ENCODE results near the gene DGKB. TPM values are rescaled to one million over a fixed set of nuclear protein-coding genes. Genes with fewer than 3 reads are reported as not detected.
A peak's percentile ranks its signal among the peaks of the same experiment; 100 is the strongest.

Gene DGKB
- total RNA-seq, 1 experiment from 2014 or later: 0.08 TPM

DNA sequence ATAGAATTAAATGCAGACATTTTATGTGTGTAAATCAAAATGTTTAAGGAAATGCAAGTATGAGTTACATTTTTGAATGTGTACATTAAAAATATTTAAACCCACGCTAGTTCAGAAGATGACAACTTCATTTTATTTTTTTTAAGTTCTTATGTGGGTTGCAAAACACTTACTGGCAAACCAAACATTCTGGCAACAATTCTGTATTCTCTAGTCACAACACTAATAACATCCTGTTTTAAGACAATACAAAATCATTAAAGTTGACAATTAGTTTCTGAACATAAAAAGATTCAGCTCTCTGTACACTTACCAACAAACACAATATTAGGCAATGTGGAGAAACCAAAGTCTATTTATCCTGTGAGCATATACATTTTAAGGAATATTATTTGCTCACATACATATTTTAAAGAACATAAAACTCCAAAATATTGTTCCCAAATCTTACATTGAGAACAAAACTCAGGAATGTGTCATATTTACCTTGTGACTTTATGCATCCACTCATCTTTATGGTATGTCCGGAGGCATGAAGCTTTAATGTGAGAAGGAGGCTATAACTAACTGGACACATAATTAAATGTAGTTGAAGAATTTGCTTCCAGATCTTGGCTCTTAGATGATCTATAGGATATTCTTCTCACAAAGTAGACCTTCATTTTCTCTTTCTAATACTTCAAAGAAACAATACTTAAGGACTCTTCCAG, 134.7 kb downstream of the DGKB start:
- Histone ChIP-seq H3K27me3 (no peaks in the 10 kb centered on the region), H3K36me3 (no peaks in the 10 kb centered on the region), H3K27ac (no peak overlapping the region), H3K9me3 (replicated peaks) (no peaks in the 10 kb centered on the region), H3K4me3 (no peak overlapping the region), H3K4me1 (no peaks in the 10 kb centered on the region)
- no peak for DNase-seq

DNA sequence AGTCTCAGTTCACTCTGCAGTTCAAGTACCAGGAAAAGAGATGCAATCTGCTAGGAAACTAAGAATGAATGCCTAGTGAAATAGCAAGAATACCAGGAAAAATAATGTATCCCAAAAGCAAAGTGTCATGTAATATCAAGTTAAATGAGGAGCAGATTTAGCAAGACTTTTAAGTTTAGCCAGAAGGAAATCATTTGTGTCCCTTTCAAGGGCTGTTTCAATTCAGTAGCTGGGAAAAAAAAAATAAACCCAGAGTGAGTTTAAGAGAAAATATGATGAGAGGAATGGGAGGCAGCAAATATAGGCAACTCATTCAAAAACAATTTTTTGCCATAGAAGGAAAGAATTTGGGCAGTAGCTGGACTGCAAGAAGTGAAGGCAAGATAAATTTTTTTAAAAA, 135.8 kb downstream of the DGKB start:
- H3K27ac ChIP-seq: no peak overlapping the region
- no peak overlapping the region for H3K4me3 ChIP-seq
- no peaks in the 10 kb centered on the region for H3K9me3 ChIP-seq (replicated peaks)
- no peak for DNase-seq
- H3K4me1 ChIP-seq: no peaks in the 10 kb centered on the region
- no peaks in the 10 kb centered on the region for H3K27me3 ChIP-seq
- no peaks in the 10 kb centered on the region for H3K36me3 ChIP-seq

DNA sequence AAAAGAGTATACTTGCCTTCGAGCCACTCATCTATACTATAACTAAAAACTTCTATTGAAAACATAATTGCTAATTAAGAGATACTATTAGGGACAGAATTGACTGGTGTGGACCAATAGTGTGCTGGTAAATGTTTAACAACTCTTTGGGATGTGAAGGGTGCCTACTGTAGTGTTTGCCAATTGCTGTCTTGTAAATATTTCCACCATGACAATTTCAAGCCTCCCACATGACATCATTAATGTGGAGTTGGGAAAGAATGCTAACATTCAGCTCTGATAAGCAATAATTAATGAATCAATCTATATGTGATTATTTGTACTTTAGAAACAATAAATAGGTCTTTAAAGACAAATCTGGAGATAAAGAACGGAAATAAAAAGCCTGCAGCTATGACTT, 136.8 kb downstream of the DGKB start:
- Histone ChIP-seq H3K9me3 (replicated peaks) (no peaks in the 10 kb centered on the region), H3K4me1 (0 out of 2 replicates have a peak, but pooled peaks cover 2% of the 10 kb centered on the region), H3K27me3 (no peaks in the 10 kb centered on the region), H3K36me3 (no peaks in the 10 kb centered on the region), H3K27ac (no peak overlapping the region), H3K4me3 (no peak overlapping the region)
- DNase-seq: no peak

DNA sequence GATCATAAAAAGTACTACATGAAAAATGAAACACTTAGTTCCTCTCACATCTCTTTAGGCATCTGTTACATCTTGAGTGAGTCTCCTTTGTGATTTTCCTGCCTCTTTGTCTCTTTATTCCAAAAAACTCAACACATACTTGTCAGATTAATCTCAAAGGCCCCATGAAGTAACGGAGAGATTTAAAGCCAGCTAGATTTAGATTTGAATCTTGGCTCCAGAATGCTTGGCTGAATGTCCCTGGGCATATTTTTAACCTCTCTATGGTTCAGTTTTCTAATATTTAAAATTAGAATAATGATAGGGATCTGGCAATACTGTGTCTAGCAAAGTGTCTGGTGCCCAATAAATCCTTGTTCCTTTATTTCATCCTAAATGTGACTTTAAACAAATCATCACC, 140.0 kb downstream of the DGKB start:
- Histone ChIP-seq H3K27me3 (no peaks in the 10 kb centered on the region), H3K36me3 (no peaks in the 10 kb centered on the region), H3K4me1 (0 out of 2 replicates have a peak, but pooled peaks cover 2% of the 10 kb centered on the region), H3K9me3 (replicated peaks) (no peaks in the 10 kb centered on the region), H3K27ac (no peak overlapping the region), H3K4me3 (no peak overlapping the region)
- no peak for DNase-seq

DNA sequence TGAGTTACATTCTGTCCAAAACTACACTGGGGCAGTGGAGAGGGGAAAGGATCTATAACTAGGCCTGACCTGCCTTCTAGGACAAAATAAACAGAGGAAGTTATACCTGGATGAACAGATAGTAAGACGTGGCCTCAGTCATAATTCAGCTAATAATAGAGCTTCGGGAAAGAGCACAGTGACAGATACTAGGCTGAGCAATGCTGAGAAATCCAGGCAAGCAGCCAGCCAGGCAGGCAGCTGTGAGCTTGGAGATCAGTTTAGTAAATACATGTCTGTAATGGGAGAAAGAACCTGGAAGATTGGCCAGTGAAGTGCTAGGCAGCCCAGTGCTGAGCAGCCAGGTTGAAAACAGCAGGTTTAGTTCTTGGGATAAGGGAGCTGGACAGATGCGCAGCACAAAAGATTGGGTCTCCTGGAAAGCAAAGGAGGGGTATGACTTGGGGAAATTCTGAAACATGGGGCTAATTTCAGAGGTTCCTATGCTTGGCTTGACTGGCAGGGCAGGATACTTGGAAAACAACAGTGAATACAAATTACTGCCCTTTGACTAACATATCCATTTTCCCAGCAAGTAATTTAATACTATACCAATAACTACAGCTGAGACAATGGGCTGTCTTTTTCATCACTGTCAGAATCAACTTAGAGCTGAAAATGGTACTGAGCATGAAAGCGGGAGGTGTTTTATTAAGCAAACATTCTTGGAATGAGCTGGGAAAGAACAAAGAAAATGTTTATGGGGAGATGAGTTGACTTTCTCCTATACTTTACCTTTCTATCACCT, 140.8 kb downstream of the DGKB start:
- no peaks in the 10 kb centered on the region for H3K36me3 ChIP-seq
- H3K4me1 ChIP-seq: 0 out of 2 replicates have a peak, but pooled peaks cover 2% of the 10 kb centered on the region
- H3K9me3 ChIP-seq (replicated peaks): no peaks in the 10 kb centered on the region
- peak; percentile 58 to 74 for DNase-seq
- no peak overlapping the region for H3K4me3 ChIP-seq
- no peaks in the 10 kb centered on the region for H3K27me3 ChIP-seq
- no peak overlapping the region for H3K27ac ChIP-seq

DNA sequence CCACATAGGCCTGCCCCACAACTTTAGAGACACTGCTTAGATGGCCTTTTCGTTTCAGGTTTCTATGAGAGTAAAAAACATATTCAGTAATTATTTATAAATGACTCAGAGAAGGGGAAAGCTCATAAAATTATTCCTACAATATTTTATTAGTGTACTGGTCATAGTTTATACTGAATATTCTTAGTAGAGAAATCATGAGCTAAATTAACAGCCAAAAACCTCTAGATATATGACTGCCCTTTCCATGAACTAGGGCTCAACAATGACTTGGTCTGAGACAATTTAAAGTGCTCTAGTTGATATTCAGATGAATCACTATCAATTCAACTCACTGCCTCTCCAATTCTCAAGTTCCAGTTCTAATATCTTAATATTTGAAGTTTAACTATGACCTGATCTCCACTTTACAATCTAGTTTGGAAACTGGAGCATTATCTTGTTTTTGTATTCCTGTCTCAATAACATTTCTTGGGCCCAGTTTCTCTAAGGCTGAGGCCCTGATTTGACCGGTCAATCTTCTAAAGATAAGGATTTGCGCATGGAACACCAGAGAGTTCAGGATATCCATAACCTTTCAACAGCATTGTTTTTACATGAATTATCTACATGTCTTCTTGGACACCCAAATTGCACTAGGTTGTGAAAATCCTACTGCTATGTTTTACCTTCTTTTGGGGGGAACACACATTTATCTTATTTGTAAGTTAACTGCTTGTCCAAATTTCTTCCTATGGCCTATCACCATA, 141.6 kb downstream of the DGKB start:
- Histone ChIP-seq H3K9me3 (replicated peaks) (no peaks in the 10 kb centered on the region), H3K27ac (no peak overlapping the region)

DNA sequence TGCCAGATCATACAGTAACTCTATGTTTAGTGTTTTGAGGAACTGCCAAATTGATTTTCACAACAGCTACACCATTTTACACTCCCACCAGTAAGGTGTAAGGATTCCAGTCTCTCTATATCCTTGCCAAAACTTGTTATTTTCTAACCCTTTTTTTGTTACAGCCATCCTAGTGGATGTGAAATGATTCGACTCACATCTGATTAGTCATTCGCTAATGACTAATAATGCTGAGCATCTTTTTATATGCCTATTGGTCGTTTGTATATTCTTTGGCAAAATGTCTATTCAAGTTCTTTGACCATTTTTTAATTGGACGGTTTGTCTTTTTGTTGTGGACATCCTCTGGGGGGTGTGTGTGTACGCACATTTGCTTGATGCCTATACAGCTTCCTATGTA, 142.8 kb downstream of the DGKB start:
- Histone ChIP-seq H3K27me3 (no peaks in the 10 kb centered on the region), H3K27ac (no peak overlapping the region), H3K36me3 (no peaks in the 10 kb centered on the region), H3K9me3 (replicated peaks) (no peaks in the 10 kb centered on the region), H3K4me3 (no peak overlapping the region), H3K4me1 (0 out of 2 replicates have a peak, but pooled peaks cover 2% of the 10 kb centered on the region)
- DNase-seq: no peak

More for the DNA sequence above, 141.6 kb downstream of the DGKB start:
- no peaks in the 10 kb centered on the region for H3K36me3 ChIP-seq
- DNase-seq: no peak
- H3K4me3 ChIP-seq: no peak overlapping the region
- H3K27me3 ChIP-seq: no peaks in the 10 kb centered on the region
- 0 out of 2 replicates have a peak, but pooled peaks cover 2% of the 10 kb centered on the region for H3K4me1 ChIP-seq

DNA sequence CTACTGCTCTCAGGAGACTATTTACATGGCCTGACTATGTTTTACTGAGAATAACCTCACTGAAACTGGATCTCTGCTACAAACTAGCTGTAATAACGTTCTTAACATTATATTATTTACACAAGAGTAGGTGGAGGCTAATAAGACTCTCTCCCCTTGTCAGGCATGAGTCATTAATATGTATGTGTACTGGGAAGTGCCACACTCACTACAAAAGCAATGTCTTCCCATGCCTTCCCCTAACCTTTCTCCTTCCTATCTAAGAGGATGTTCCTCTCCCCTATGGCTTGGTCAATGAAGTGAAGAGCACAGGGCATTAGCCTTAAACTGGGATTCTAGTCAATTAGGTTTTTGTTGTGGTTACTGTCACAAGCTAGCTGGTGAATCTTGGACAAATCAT, 147.9 kb downstream of the DGKB start:
- no peak overlapping the region for H3K4me3 ChIP-seq
- H3K36me3 ChIP-seq: no peaks in the 10 kb centered on the region
- H3K4me1 ChIP-seq: no peaks in the 10 kb centered on the region; the same call in 1 of the 2 replicates
- DNase-seq: peak in 1 of 2 experiments; percentile 9
- no peaks in the 10 kb centered on the region for H3K27me3 ChIP-seq
- H3K9me3 ChIP-seq (replicated peaks): no peaks in the 10 kb centered on the region
- H3K27ac ChIP-seq: no peak overlapping the region

DNA sequence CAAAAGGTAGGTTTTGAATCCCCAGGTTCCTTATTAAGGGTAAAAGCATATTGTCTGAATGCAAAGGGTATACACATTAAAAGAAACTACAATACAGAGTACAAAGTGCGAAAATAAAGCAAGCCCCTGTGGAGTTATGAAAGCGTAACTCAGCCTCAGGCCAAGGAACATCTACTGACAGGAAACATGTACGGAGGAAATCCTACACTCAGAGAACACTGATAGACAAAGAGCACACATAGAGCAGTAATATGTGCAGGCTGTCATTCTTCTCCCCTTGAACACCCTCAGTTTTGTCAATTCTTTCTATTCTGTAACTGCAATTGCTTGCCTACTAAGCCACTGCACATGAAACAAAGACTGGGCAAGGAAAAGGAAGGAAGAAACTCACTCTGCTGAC, 150.2 kb downstream of the DGKB start:
- Histone ChIP-seq H3K9me3 (replicated peaks) (no peaks in the 10 kb centered on the region), H3K27me3 (no peaks in the 10 kb centered on the region)
- no peak for DNase-seq

DNA sequence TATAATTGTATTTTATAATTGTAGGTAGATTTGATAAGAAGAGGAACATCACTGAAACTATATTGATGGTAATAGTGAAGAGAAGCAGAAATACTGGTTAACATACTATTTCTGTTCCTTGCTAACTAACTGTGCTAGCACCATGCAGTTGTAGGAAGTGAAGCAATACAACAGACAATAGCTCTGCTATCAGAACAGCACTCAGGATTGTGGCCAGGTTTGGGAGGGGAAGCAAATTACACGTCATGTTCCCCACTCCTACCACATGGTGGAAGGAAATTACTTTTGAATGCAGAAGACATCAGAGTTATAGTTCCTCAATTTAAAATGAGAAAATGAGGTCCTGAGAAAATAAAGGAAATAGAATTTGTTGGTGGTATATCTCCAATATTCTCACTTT, 151.1 kb downstream of the DGKB start:
- no peaks in the 10 kb centered on the region for H3K9me3 ChIP-seq (replicated peaks)

More for the DNA sequence above, 150.2 kb downstream of the DGKB start:
- Histone ChIP-seq H3K4me1 (no peaks in the 10 kb centered on the region; the same call in 1 of the 2 replicates), H3K4me3 (no peak overlapping the region), H3K27ac (no peak overlapping the region), H3K36me3 (no peaks in the 10 kb centered on the region)

DNA sequence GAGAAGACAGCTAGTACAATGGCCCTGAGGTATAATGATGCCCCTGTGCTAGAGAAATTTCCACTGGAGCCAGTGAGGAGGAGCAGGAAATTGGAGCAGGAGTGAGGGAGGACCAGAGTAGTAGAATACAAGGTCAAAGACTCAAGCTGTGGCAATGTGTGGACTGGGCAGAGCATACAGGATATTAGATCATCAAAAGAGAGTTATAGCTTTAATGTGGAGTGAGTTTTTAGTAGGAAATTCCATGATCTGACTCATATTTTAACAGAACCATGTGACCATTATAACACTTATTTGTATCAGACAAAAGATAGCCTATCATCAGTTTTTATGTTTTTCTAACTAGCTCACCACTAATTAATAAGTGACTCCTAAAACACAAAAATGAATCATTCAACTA, 154.1 kb downstream of the DGKB start:
- Histone ChIP-seq H3K27me3 (no peaks in the 10 kb centered on the region), H3K4me1 (no peaks in the 10 kb centered on the region), H3K36me3 (no peaks in the 10 kb centered on the region), H3K27ac (no peak overlapping the region), H3K4me3 (no peak overlapping the region), H3K9me3 (replicated peaks) (peaks cover 3% of the 10 kb centered on the region; the same call in 1 of the 2 replicates)
- no peak for DNase-seq

More for the DNA sequence above, 151.1 kb downstream of the DGKB start:
- DNase-seq: no peak
- Histone ChIP-seq H3K36me3 (no peaks in the 10 kb centered on the region), H3K4me3 (no peak overlapping the region), H3K27ac (no peak overlapping the region), H3K27me3 (no peaks in the 10 kb centered on the region), H3K4me1 (no peaks in the 10 kb centered on the region; the same call in 1 of the 2 replicates)

DNA sequence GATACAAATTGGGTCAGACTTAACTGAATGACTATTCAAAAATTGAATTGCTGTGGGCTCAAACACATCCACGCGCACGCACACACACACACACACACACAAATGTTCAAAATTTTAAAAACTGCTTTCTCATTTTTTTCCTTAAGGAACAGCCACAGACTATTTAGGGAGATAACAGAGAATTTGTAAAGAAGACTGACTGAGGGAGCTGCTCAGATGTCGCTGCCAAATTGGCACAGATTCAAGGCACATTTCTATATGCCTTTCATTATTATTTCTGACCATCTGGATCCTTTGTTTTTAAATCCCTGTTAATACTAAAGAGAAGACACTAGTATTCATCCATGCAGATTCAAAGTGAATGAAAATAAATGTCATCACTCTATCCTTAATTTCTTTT, 154.8 kb downstream of the DGKB start:
- Histone ChIP-seq H3K4me3 (no peak overlapping the region), H3K4me1 (no peaks in the 10 kb centered on the region), H3K9me3 (replicated peaks) (peaks cover 8% of the 10 kb centered on the region), H3K36me3 (no peaks in the 10 kb centered on the region), H3K27ac (no peak overlapping the region), H3K27me3 (no peaks in the 10 kb centered on the region)
- no peak for DNase-seq

DNA sequence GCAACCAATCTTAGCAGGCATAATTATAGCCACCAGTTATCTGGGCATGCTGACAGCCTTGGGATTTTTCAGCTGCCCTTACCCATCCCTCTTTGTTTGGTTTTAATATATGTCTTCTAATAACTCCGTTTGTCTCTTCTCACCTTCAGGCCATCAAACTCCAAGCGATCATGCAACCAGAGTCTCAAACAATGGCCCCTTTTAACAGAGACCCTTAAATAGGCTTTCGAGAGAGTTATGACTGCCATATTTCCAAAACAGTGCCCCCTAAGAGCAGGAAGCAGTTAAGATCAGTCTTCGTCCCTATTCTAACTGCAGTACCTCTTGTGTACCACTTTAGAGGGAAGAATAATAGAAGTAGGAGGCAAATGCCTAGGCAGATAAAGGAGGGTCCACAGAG, 157.5 kb downstream of the DGKB start:
- H3K4me1 ChIP-seq: peaks cover 8% of the 10 kb centered on the region
- H3K36me3 ChIP-seq: no peaks in the 10 kb centered on the region
- no peak for DNase-seq
- H3K27ac ChIP-seq: no peak overlapping the region
- peaks cover 19% of the 10 kb centered on the region for H3K9me3 ChIP-seq (replicated peaks)
- H3K4me3 ChIP-seq: no peak overlapping the region
- H3K27me3 ChIP-seq: no peaks in the 10 kb centered on the region

DNA sequence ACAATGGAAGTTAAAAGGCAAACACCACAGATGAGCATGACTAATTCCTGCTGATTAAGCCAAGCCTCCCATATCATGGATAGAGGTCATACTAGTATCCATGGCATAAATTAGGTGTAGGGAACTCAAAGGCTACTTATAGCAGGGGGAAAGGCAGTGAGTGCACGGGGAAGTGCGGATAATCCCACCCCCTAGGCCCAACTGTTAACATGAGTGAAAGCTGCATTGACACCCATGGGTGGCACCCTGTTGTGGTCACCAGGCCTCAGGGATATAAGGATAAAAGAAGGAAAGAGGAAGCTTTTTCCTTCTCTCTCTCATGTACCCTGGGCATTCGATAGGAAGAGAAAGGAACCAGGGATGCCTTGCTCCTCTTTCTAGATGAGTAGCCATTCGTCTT, 161.9 kb downstream of the DGKB start:
- DNase-seq: no peak
- Histone ChIP-seq H3K9me3 (replicated peaks) (peaks cover 19% of the 10 kb centered on the region), H3K36me3 (no peaks in the 10 kb centered on the region), H3K27ac (peak overlapping the region; percentile 43), H3K4me1 (peaks cover 8% of the 10 kb centered on the region), H3K4me3 (no peak overlapping the region), H3K27me3 (no peaks in the 10 kb centered on the region)

DNA sequence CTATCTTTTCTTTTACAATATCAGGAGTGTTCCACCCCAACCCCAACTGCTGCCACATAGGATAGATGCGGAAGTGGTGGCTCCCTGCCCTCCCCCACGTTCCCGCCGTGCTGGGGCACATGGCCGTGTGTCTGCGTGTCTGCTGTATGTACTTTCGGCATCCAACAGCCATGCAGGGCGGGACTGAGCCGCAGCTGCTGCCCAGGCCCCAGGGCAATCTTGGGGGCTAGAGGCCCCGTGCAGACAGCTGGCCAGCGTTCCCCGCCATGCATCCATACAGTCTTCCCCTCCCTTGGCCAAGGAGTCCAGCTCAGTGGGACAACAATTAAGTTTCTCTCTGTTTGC, 162.7 kb downstream of the DGKB start:
- H3K27ac ChIP-seq: peak overlapping the region; percentile 43
- peak; percentile 72 for DNase-seq
- H3K9me3 ChIP-seq (replicated peaks): peaks cover 19% of the 10 kb centered on the region
- no peaks in the 10 kb centered on the region for H3K36me3 ChIP-seq
- H3K27me3 ChIP-seq: no peaks in the 10 kb centered on the region
- peaks cover 8% of the 10 kb centered on the region for H3K4me1 ChIP-seq
- no peak overlapping the region for H3K4me3 ChIP-seq
